K562 (cell line): ENCODE data around the gene C1RL. TPM values are rescaled to one million over a fixed set of nuclear protein-coding genes. Genes with fewer than 3 reads are reported as not detected.

ENCODE experiments used
- BDP1 ChIP-seq: IDR thresholded peaks from 3 replicates; pipeline ENCODE4 v1.6.1; 2011; ENCODE audit not compliant: insufficient read length, insufficient read depth
- BRD4 ChIP-seq: fragments of 200-600 bp; sonication (generic); IDR thresholded peaks from 2 replicates; pipeline ENCODE4 v1.6.1; 2017; ENCODE audit warnings: inconsistent platforms
- CHD2 ChIP-seq: IDR thresholded peaks from 2 replicates; pipeline ENCODE4 v1.6.1; 2011; ENCODE audit warnings: low read depth, low read length
- CTBP1 ChIP-seq: fragments of 450-650 bp; IDR thresholded peaks from 2 replicates; pipeline ENCODE4 v1.6.1; 2016; ENCODE audit warnings: borderline replicate concordance
- DPF2 ChIP-seq: fragments of 450-650 bp; IDR thresholded peaks from 2 replicates; pipeline ENCODE4 v1.6.1; 2016
- E2F3 ChIP-seq: fragments of 250-450 bp; sonication (Bioruptor Pico); IDR thresholded peaks from 2 replicates; pipeline ENCODE4 v1.4.0; 2020; ENCODE audit warnings: mild to moderate bottlenecking
- EGR1 ChIP-seq: fragments of 450-650 bp; conservative IDR thresholded peaks from 2 replicates; pipeline ENCODE4 v1.6.1; 2017; ENCODE audit warnings: mild to moderate bottlenecking
- ETV5 ChIP-seq: sonication (generic); formaldehyde crosslinking; IDR thresholded peaks from 2 replicates; pipeline ENCODE4 v1.4.0; 2020; ENCODE audit warnings: low read depth, mild to moderate bottlenecking, missing genetic modification reagents
- POLR2H ChIP-seq: IDR thresholded peaks from 2 replicates; pipeline ENCODE4 v1.6.1; 2016; ENCODE audit warnings: missing genetic modification characterization, low read depth, mild to moderate bottlenecking, control low read depth, missing compliant biosample characterization, moderate library complexity
- RB1 ChIP-seq: fragments of 450-650 bp; IDR thresholded peaks from 2 replicates; pipeline ENCODE4 v1.6.1; 2017; ENCODE audit warnings: low read depth, mild to moderate bottlenecking
- SMARCA4 ChIP-seq: fragments of 450-650 bp; IDR thresholded peaks from 2 replicates; pipeline ENCODE4 v1.6.1; 2016
- STAT5B ChIP-seq: fragments of 250-450 bp; sonication (Bioruptor Pico); IDR thresholded peaks from 2 replicates; pipeline ENCODE4 v1.8.0; 2021; ENCODE audit warnings: mild to moderate bottlenecking, inconsistent platforms
- TSC22D4 ChIP-seq: fragments of 450-650 bp; IDR thresholded peaks from 2 replicates; pipeline ENCODE4 v1.6.1; 2016; ENCODE audit warnings: missing genetic modification characterization, missing biosample characterization, control low read depth
- ZNF121 ChIP-seq: sonication (generic); formaldehyde crosslinking; conservative IDR thresholded peaks from 2 replicates; pipeline ENCODE4 v1.8.0; 2022; ENCODE audit warnings: missing genetic modification reagents
- polyA plus RNA-seq, 8 experiments: library from polyadenylated mRNA; depleted of rRNA in 4 of 8; stranded (reverse) in 5 of 8; unstranded in 3 of 8; fragments of >200 nt; fragmentation: Nextera tagmentation in 2 of 8; fragmentation: Illumina TruSeq in 1 of 8; extraction: Ambion mirVana in 2 of 8; extraction: Trizol in 1 of 8; gene quantifications; 2 replicates each; pipeline versions ENCODE4 v1.2.1 to v1.2.3, GENCODE V29; 2011 to 2014; ENCODE audit warnings: inconsistent platforms in 1 of 8, missing spikeins in 1 of 8
- total RNA-seq, 7 experiments: library from RNA; depleted of rRNA in 6 of 7; stranded (reverse); fragments of >200 nt in 6 of 7; fragmentation: Illumina TruSeq in 2 of 7; extraction: Trizol in 2 of 7; gene quantifications; 2 replicates each; pipeline versions ENCODE4 v1.2.1 to v1.2.3, GENCODE V29; 2011 to 2021; ENCODE audit warnings: low replicate concordance in 1 of 7
- TF ChIP-seq, protein P1 (sequence below), 2 experiments: fragments of 450-650 bp in 1 of 2; sonication (generic) in 1 of 2; formaldehyde crosslinking in 1 of 2; IDR thresholded peaks; 2 replicates each; pipeline versions ENCODE4 v1.7.1 to v1.9.0; 2016 to 2022; ENCODE audit warnings: inconsistent platforms in 1 of 2, mild to moderate bottlenecking in 1 of 2, missing genetic modification reagents in 1 of 2
- TF ChIP-seq, protein P2 (sequence below): sonication (generic); formaldehyde crosslinking; IDR thresholded peaks from 2 replicates; pipeline ENCODE4 v1.9.0; 2022; ENCODE audit warnings: mild to moderate bottlenecking, missing genetic modification reagents
- TF ChIP-seq, protein P3 (sequence below), 2 experiments: IDR thresholded peaks; 2 replicates each; pipeline ENCODE4 v1.6.1; 2012; ENCODE audit warnings: improper control_type of control experiment in 2 of 2, low read depth in 2 of 2, low read length in 2 of 2, borderline replicate concordance in 1 of 2

Gene C1RL
- total and polyA plus RNA-seq, 9 of the 15 experiments (the other 6 are each of a cell fraction or from before 2014, with no cell fraction given) = 1.4 to 10.7 (median 8.0) TPM

DNA sequence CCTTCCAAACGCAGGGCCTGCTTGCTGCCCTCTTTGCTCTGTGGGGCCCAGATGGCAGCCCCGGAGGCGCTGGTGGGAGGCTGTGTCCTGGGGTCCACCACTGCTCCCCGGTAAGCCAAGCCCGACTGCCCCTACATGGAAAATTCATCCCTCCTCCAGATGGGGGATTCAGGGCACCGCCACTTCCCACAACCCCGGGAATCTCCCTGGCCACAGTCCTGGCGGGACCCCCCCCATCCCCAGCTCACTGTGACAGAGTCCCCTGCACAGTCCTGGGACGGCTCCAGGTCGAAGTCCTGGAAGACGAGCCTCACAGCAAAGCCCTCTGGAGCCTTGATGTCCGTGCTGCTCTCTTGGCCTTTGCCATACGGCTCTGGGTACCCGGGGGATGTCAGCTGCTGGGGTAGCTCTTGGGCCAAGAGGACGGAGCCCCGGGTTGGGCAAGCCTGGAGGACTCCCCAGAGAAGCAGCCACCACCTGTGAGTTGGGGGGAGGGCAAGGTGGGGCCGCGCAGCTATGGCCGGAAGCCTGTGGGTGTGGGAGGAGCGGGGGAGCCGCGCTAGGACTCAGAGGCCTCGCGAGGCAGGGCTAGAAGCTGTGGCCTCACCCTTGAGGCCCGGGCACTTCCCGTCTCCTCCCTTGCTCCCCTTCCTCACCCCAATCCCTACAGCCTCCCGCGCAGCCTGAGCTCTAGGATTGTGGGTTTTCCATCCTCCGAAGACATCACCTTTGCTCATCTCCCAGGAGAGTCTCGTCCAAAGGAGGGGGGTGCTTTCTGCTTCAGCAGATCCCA, 815 bp downstream of the C1RL start (continued):
- TF ChIP-seq, protein P1, sequence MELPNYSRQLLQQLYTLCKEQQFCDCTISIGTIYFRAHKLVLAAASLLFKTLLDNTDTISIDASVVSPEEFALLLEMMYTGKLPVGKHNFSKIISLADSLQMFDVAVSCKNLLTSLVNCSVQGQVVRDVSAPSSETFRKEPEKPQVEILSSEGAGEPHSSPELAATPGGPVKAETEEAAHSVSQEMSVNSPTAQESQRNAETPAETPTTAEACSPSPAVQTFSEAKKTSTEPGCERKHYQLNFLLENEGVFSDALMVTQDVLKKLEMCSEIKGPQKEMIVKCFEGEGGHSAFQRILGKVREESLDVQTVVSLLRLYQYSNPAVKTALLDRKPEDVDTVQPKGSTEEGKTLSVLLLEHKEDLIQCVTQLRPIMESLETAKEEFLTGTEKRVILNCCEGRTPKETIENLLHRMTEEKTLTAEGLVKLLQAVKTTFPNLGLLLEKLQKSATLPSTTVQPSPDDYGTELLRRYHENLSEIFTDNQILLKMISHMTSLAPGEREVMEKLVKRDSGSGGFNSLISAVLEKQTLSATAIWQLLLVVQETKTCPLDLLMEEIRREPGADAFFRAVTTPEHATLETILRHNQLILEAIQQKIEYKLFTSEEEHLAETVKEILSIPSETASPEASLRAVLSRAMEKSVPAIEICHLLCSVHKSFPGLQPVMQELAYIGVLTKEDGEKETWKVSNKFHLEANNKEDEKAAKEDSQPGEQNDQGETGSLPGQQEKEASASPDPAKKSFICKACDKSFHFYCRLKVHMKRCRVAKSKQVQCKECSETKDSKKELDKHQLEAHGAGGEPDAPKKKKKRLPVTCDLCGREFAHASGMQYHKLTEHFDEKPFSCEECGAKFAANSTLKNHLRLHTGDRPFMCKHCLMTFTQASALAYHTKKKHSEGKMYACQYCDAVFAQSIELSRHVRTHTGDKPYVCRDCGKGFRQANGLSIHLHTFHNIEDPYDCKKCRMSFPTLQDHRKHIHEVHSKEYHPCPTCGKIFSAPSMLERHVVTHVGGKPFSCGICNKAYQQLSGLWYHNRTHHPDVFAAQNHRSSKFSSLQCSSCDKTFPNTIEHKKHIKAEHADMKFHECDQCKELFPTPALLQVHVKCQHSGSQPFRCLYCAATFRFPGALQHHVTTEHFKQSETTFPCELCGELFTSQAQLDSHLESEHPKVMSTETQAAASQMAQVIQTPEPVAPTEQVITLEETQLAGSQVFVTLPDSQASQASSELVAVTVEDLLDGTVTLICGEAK (IDR thresholded peaks at IDR 0.05) = peak; percentile 38; the same call in 1 of the 2 replicates
- TF ChIP-seq, protein P1 (CRISPR knock-in tag; IDR thresholded peaks at IDR 0.05) = no peak
- TF ChIP-seq SMARCA4 = 0 out of 2 replicates have a peak, but pooled peaks have one; percentile 10
- TF ChIP-seq TSC22D4 (tag) = no peak
- TF ChIP-seq RB1 = peak; percentile 32; the same call in 1 of the 2 replicates
- peak; percentile 58; the same call in 1 of the 2 replicates for TF ChIP-seq CTBP1
- peak; percentile 94 for TF ChIP-seq ETV5 (CRISPR knock-in tag)
- peak; percentile 99 for TF ChIP-seq ZNF121 (CRISPR knock-in tag)
- TF ChIP-seq CHD2 = peak; percentile 87
- TF ChIP-seq EGR1 = peak; percentile 76
- TF ChIP-seq DPF2 = 0 out of 2 replicates have a peak, but pooled peaks have one; percentile 11
- TF ChIP-seq STAT5B (CRISPR knock-in tag) = no peak
- TF ChIP-seq BRD4 = peak; percentile 74; the same call in 1 of the 2 replicates
- TF ChIP-seq POLR2H (tag) = peak; percentile 57; the same call in 1 of the 2 replicates
- TF ChIP-seq E2F3 (CRISPR knock-in tag) = 0 out of 2 replicates have a peak, but pooled peaks have one; percentile 41
- TF ChIP-seq, protein P2, sequence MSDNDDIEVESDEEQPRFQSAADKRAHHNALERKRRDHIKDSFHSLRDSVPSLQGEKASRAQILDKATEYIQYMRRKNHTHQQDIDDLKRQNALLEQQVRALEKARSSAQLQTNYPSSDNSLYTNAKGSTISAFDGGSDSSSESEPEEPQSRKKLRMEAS (CRISPR knock-in tag) = peak; percentile 65
- no peak for TF ChIP-seq BDP1
- TF ChIP-seq, protein P3, sequence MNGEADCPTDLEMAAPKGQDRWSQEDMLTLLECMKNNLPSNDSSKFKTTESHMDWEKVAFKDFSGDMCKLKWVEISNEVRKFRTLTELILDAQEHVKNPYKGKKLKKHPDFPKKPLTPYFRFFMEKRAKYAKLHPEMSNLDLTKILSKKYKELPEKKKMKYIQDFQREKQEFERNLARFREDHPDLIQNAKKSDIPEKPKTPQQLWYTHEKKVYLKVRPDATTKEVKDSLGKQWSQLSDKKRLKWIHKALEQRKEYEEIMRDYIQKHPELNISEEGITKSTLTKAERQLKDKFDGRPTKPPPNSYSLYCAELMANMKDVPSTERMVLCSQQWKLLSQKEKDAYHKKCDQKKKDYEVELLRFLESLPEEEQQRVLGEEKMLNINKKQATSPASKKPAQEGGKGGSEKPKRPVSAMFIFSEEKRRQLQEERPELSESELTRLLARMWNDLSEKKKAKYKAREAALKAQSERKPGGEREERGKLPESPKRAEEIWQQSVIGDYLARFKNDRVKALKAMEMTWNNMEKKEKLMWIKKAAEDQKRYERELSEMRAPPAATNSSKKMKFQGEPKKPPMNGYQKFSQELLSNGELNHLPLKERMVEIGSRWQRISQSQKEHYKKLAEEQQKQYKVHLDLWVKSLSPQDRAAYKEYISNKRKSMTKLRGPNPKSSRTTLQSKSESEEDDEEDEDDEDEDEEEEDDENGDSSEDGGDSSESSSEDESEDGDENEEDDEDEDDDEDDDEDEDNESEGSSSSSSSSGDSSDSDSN (IDR thresholded peaks at IDR 0.05; ENCODE audit: borderline replicate concordance in 1 of 2, low read depth in 2 of 2, low read length in 2 of 2) = peak in 1 of 2 experiments; percentile 38; a peak in 1 of 4 replicates
